Endothelial cell of umbilical vein (primary cell): ENCODE results near the gene SPINK4. TPM values are rescaled to one million over a fixed set of nuclear protein-coding genes. Genes with fewer than 3 reads are reported as not detected.

Experiments
- BruUV-seq: library from RNA; stranded (reverse); fragments of 400-500 nt; replicated peaks from 2 replicates; lab custom pipeline; 2021; lab: Mats Ljungman, UMichigan
- CTCF ChIA-PET: fragments of 300-600, 350-600 bp; sonication (Branson Sonifier 250); formaldehyde crosslinking; loops from one replicate; lab custom pipeline; 2021; ENCODE audit warnings: antibody characterized with exemption, inconsistent platforms; lab: Charles Lee
- POLR2A ChIA-PET: fragments of 300-600, 350-600 bp; sonication (Branson Sonifier 250); formaldehyde crosslinking; loops from one replicate; lab custom pipeline; 2021; ENCODE audit warnings: antibody characterized with exemption, inconsistent platforms; lab: Charles Lee
- DNase-seq: peaks from one replicate; pipeline ENCODE4 v3.0.0-alpha.2; 2011; ENCODE audit warnings: low read depth, low spot score
- FAIRE-seq: peaks from 2 replicates; lab custom pipeline; 2011; peaks lifted over from hg19 to GRCh38; lab: Jason Lieb, UNC
- H2AFZ ChIP-seq: 2 replicates; pipeline ENCODE4 v1.6.0; 2012; ENCODE audit warnings: low read depth, low read length, control low read depth, inconsistent platforms
- H3K27ac ChIP-seq: 2 replicates; pipeline ENCODE4 v1.5.1; 2011; ENCODE audit warnings: low read depth, mild to moderate bottlenecking, control low read depth, low read length, moderate library complexity; ENCODE audit not compliant: insufficient read depth
- H3K27me3 ChIP-seq, 2 experiments: 2 replicates each; pipeline versions ENCODE4 v1.6.0 to v1.6.1; 2011; ENCODE audit warnings: low read length in 2 of 2, mixed read lengths in 1 of 2; ENCODE audit not compliant: control insufficient read depth in 2 of 2, insufficient read depth in 2 of 2
- H3K36me3 ChIP-seq, 2 experiments: 2 replicates in 1 of 2; 3 replicates in 1 of 2; pipeline ENCODE4 v1.5.1; 2011; ENCODE audit warnings: low read length in 2 of 2, mild to moderate bottlenecking in 1 of 2, moderate library complexity in 1 of 2; ENCODE audit not compliant: control insufficient read depth in 2 of 2, insufficient read depth in 2 of 2; ENCODE audit errors: extremely low read depth in 1 of 2
- H3K4me1 ChIP-seq: 3 replicates; pipeline ENCODE4 v1.5.1; 2011; ENCODE audit warnings: mild to moderate bottlenecking, low read length; ENCODE audit not compliant: control insufficient read depth, insufficient read depth; ENCODE audit errors: extremely low read depth
- H3K4me2 ChIP-seq: 2 replicates; pipeline ENCODE4 v1.6.1; 2011; ENCODE audit warnings: low read length, control low read depth, mixed read lengths; ENCODE audit not compliant: insufficient read depth
- H3K4me3 ChIP-seq, 3 experiments: fragments of 200-600 bp in 1 of 3; sonication (generic), shearing (Covaris generic) in 1 of 3; replicated peaks in 1 of 3; 2 replicates each; pipeline ENCODE4 v1.5.1; 2011 to 2016; ENCODE audit warnings: control low read depth in 3 of 3, low read length in 3 of 3, mild to moderate bottlenecking in 2 of 3, inconsistent platforms in 1 of 3, low read depth in 1 of 3, moderate library complexity in 1 of 3; ENCODE audit not compliant: insufficient read depth in 1 of 3
- H3K79me2 ChIP-seq: 2 replicates; pipeline ENCODE4 v1.6.0; 2012; ENCODE audit warnings: low read length, inconsistent platforms; ENCODE audit not compliant: control insufficient read depth, insufficient read depth
- H3K9ac ChIP-seq: replicated peaks from 2 replicates; pipeline ENCODE3; 2011; ENCODE audit warnings: low read length, control low read depth; ENCODE audit not compliant: insufficient read depth; ENCODE audit errors: extremely low read depth
- H3K9me1 ChIP-seq: replicated peaks from 3 replicates; pipeline ENCODE4 v1.6.0; 2011; ENCODE audit warnings: mild to moderate bottlenecking, low read length; ENCODE audit not compliant: control insufficient read depth, insufficient read depth; ENCODE audit errors: extremely low read depth
- H3K9me3 ChIP-seq: replicated peaks from 2 replicates; pipeline ENCODE4 v1.5.1; 2012; ENCODE audit warnings: low read length, inconsistent platforms; ENCODE audit not compliant: control insufficient read depth, insufficient read depth
- H4K20me1 ChIP-seq: replicated peaks from 2 replicates; pipeline ENCODE3; 2011; ENCODE audit warnings: mild to moderate bottlenecking, low read length; ENCODE audit not compliant: control insufficient read depth, insufficient read depth; ENCODE audit errors: extremely low read depth
- EZH2 ChIP-seq: IDR thresholded peaks from 2 replicates; pipeline ENCODE4 v1.6.1; 2012; ENCODE audit warnings: borderline replicate concordance, low read depth, mild to moderate bottlenecking, moderate library complexity, low read length, inconsistent platforms; ENCODE audit not compliant: severe bottlenecking
- GATA2 ChIP-seq: IDR thresholded peaks from 2 replicates; pipeline ENCODE4 v1.7.0; 2011; ENCODE audit warnings: low read depth, mild to moderate bottlenecking, moderate library complexity, mixed read lengths, low read length; ENCODE audit not compliant: insufficient read length, insufficient read depth
- MYC ChIP-seq: IDR thresholded peaks from one replicate; pipeline ENCODE4 v1.6.1; 2011; ENCODE audit warnings: mild to moderate bottlenecking, low read depth, low read length
- POLR2AphosphoS5 ChIP-seq: IDR thresholded peaks from 2 replicates; pipeline ENCODE4 v1.6.1; 2012; ENCODE audit warnings: low read depth, mild to moderate bottlenecking, control low read depth, low read length, moderate library complexity; ENCODE audit not compliant: insufficient read depth
- dilution Hi-C: fragments of 300-500 bp; cut with MboI; formaldehyde crosslinking; loops from one replicate; pipeline ENCODE4 v1.15.0; 2019; ENCODE audit warnings: low sequenced_read_pairs; ENCODE audit not compliant: extremely low pct_ligation_motif_present
- intact Hi-C: fragments of 100-400 bp; cut with micrococcal nuclease; formaldehyde crosslinking; loops from one replicate; pipeline ENCODE4 v1.10.0; 2022
- polyA plus RNA-seq, 4 experiments: library from polyadenylated mRNA; depleted of rRNA in 3 of 4; stranded (reverse) in 3 of 4; unstranded in 1 of 4; fragments of >200 nt; gene quantifications; 2 replicates each; pipeline versions ENCODE4 v1.2.1 to v1.2.3, GENCODE V29; 2011 to 2012; ENCODE audit warnings: missing spikeins in 1 of 4
- total RNA-seq: library from RNA; stranded (reverse); gene quantifications from 2 replicates; pipeline ENCODE4 v1.2.3, GENCODE V29; 2021
- TF ChIP-seq, protein P1 (sequence below): IDR thresholded peaks from 2 replicates; pipeline ENCODE4 v1.6.1; 2011; ENCODE audit not compliant: insufficient read depth, insufficient read length

The SPINK4 gene
- total and polyA plus RNA-seq, 2 donors (not counting 3 experiments of a cell fraction or from before 2014, with no cell fraction given): not detected

DNA sequence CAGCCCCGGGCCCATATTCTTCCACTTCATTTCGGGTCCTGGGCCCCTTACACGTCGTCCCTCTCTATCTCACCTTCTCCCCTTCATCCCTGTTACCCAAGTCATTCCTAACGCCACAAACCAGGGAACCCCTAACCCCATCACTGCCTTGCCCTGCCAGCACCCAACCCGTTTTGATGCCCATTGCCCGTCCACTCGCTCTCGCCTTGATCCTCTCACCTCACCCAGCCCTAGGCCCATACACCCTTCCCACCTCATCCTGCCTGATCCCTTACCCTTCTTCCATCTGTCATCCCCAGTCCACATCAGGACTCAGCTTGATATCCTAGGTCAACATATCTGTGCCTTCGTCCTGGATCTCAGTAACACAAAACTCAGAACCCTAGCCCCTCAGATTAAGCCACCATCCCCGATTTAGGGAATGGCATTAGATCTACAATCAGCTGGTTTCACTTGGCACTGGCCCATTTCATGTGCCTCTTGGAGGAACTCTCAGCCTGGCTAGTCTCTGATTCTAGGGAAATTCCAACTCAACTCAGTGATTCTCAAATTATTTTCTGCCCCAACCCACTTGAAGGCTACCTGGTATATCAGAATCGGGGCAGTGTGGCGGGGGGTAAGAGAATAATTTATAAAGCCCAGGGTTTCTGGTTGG lies 25.4 kb downstream of the SPINK4 start:
- FAIRE-seq: no peak
- peak overlapping the region; percentile 34 for H3K27ac ChIP-seq
- TSS peak; percentile 64 for BruUV-seq
- no peak for TF ChIP-seq GATA2
- TF ChIP-seq POLR2AphosphoS5: no peak
- ChIA-PET CTCF (no interaction called here), POLR2A (no interaction called here)
- dilution Hi-C loops: no loop called here
- peaks cover 7 to 12% of the 10 kb centered on the region in 2 experiments for H3K36me3 ChIP-seq
- no peak for DNase-seq
- H3K9me3 ChIP-seq: no peaks in the 10 kb centered on the region
- H3K4me2 ChIP-seq: peak overlapping the region; percentile 56
- no peak overlapping the region for H2AFZ ChIP-seq
- peaks cover 15% of the 10 kb centered on the region for H3K4me1 ChIP-seq
- no peaks in the 10 kb centered on the region for H4K20me1 ChIP-seq
- peak overlapping the region; percentile 0 to 96 (median 38) for H3K4me3 ChIP-seq
- H3K27me3 ChIP-seq: no peaks in the 10 kb centered on the region
- intact Hi-C loops: loop anchor here (2.0 kb wide), 1 partner anchor 67 kb away; no protein-coding TSS in a partner anchor
- H3K79me2 ChIP-seq: peaks cover 33% of the 10 kb centered on the region
- H3K9ac ChIP-seq: peak overlapping the region; percentile 53
- H3K9me1 ChIP-seq: no peaks in the 10 kb centered on the region

DNA sequence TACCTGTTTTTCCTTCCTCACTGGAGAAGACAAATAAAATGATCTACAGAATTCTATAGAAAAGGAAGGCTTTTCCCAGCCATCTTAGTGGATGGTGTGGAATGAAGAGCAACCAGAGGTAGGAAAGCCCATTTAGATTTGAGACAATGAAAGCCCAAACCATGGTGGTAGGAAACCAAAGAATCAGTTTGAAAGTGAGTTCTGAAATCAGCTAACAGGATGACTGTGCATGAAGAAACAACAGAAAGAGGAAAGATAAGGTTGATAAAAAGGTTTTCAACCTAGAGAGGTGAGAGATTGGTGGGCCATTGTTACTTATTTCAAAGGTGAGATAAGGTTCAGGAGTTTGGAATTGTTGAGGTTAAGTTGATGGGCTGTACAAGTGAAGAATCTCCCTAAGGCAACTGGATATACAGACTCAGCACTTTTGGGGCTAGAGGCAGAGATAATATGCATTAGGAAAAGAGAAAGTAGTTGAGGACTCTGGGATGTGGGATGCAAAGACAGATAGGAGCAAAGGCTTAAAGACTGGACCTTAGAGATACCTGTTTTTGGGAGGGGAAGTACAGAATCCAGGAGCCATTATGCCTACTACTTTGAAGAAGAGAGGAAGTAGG lies 27.3 kb downstream of the SPINK4 start:
- no peak overlapping the region for H3K9ac ChIP-seq
- peaks cover 6% of the 10 kb centered on the region in 2 experiments for H3K36me3 ChIP-seq
- no peak overlapping the region for H3K4me3 ChIP-seq

More for the DNA sequence above, 27.3 kb downstream of the SPINK4 start:
- H4K20me1 ChIP-seq: no peaks in the 10 kb centered on the region
- no peaks in the 10 kb centered on the region for H3K9me1 ChIP-seq
- no peaks in the 10 kb centered on the region for H3K27me3 ChIP-seq
- H3K4me2 ChIP-seq: no peak overlapping the region
- no TSS peak for BruUV-seq
- no peak for TF ChIP-seq GATA2
- TF ChIP-seq, protein P1, sequence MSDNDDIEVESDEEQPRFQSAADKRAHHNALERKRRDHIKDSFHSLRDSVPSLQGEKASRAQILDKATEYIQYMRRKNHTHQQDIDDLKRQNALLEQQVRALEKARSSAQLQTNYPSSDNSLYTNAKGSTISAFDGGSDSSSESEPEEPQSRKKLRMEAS: no peak
- TF ChIP-seq EZH2: no peak
- no peak for TF ChIP-seq MYC
- no peak overlapping the region for H3K27ac ChIP-seq
- ChIA-PET POLR2A (no interaction called here), CTCF (no interaction called here)
- FAIRE-seq: no peak
- no peak for DNase-seq
- H3K79me2 ChIP-seq: peaks cover 29% of the 10 kb centered on the region
- intact Hi-C loops: no loop called here
- H3K4me1 ChIP-seq: peaks cover 15% of the 10 kb centered on the region
- no peak overlapping the region for H2AFZ ChIP-seq
- no peaks in the 10 kb centered on the region for H3K9me3 ChIP-seq
- dilution Hi-C loops: no loop called here
